Measurements from ENCODE around the gene FTO. TPM values are rescaled to one million over a fixed set of nuclear protein-coding genes. Genes with fewer than 3 reads are reported as not detected.

Gene FTO
- total and polyA plus RNA-seq, 2 of the 8 experiments (the other 6 are each of a cell fraction or from before 2014, with no cell fraction given), result 34.5 to 59.8 TPM

DNA sequence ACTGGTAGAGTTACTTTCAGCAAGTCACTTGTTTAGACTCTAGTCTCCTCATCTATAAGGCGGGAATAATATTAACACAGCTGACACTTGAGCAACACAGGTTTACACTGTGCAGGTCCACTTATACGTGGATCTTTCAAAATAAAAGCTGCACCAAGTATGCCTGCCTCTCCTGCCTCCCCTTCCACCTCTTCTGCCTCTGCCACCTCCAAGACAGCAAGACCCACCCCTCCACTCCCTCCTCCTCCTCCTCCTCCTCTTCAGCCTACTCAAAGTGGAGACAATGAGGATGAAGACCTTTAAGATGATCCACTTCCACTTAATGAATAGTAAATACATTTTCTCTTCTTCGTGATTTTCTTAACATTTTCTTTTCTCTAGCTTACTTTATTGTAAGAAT, 285.6 kb downstream of the FTO start:
- Histone ChIP-seq H2BK15ac (ENCODE audit: low read length) (no peak overlapping the region), H3K4me1 (replicated peaks in 1 of 4; ENCODE audit: control insufficient read depth in 3 of 4, insufficient read depth in 4 of 4, low read length in 3 of 4) (peaks cover 0 to 15% (median 4%) of the 10 kb centered on the region in 4 experiments; a peak in 3 of 7 replicates), H3K79me2 (ENCODE audit: control insufficient read depth in 1 of 2, insufficient read depth in 2 of 2, low read length in 2 of 2) (no peaks in the 10 kb centered on the region), H3K4me3 (ENCODE audit: extremely low read depth in 1 of 4, insufficient read depth in 2 of 4, low read depth in 3 of 4, low read length in 4 of 4) (no peak overlapping the region), H4K8ac (ENCODE audit: extremely low read depth, insufficient read depth, low read length) (no peak overlapping the region), H2AK5ac (ENCODE audit: low read depth, low read length) (no peak overlapping the region), H2BK12ac (ENCODE audit: low read depth, low read length) (no peak overlapping the region), H2BK120ac (replicated peaks; ENCODE audit: low read depth, low read length) (no peak overlapping the region), H3K23ac (ENCODE audit: insufficient read length) (no peak overlapping the region), H3K27me3 (replicated peaks in 1 of 4; ENCODE audit: control insufficient read depth in 3 of 4, extremely low read depth in 1 of 4, insufficient read depth in 3 of 4, low read length in 3 of 4) (no peaks in the 10 kb centered on the region), H4K91ac (replicated peaks; ENCODE audit: insufficient read length, low read length) (no peak overlapping the region), H2BK20ac (ENCODE audit: low read length) (no peak overlapping the region), H3K18ac (ENCODE audit: extremely low read depth, low read length) (no peak overlapping the region), H3K79me1 (ENCODE audit: low read depth, low read length) (no peaks in the 10 kb centered on the region), H3K4ac (replicated peaks; ENCODE audit: insufficient read length, low read depth, low read length) (no peak overlapping the region), H4K5ac (ENCODE audit: insufficient read length, low read depth, low read length) (no peak overlapping the region), H3K4me2 (ENCODE audit: insufficient read depth in 1 of 2, low read depth in 2 of 2, low read length in 2 of 2) (no peak overlapping the region), H2AFZ (ENCODE audit: low read length) (no peak overlapping the region), H3K9ac (replicated peaks in 1 of 4; ENCODE audit: extremely low read depth in 1 of 4, low read depth in 3 of 4, low read length in 3 of 4) (no peak overlapping the region), H2BK5ac (ENCODE audit: low read depth, low read length) (no peak overlapping the region), H4K20me1 (replicated peaks in 1 of 2; ENCODE audit: control insufficient read depth in 1 of 2, insufficient read depth in 2 of 2, low read length in 2 of 2) (no peaks in the 10 kb centered on the region), H3K23me2 (ENCODE audit: low read depth, low read length) (no peaks in the 10 kb centered on the region), H3K56ac (replicated peaks; ENCODE audit: insufficient read length, low read depth, low read length) (no peak overlapping the region), H3K9me3 (ENCODE audit: insufficient read depth in 2 of 2, low read depth in 1 of 2, low read length in 1 of 2) (no peaks in the 10 kb centered on the region), H3K36me3 (ENCODE audit: control insufficient read depth in 2 of 4, insufficient read depth in 4 of 4, low read length in 3 of 4) (no peaks in the 10 kb centered on the region), H3K27ac (ENCODE audit: low read depth, low read length) (no peak overlapping the region), H3K14ac (ENCODE audit: insufficient read length) (no peak overlapping the region)
- DNase-seq (ENCODE audit: low read depth in 1 of 2, low spot score in 2 of 2) (no peak), FAIRE-seq (no peak)
- WGBS, 2 experiments (ENCODE audit: extremely low coverage in 1 of 2, insufficient coverage in 1 of 2, insufficient read length in 1 of 2, insufficient replicate concordance in 2 of 2, low coverage in 1 of 2, low lambda C conversion rate in 2 of 2, missing lambda C conversion rate in 1 of 2), result 88% methylated on average over 3 of the region's 3 CpGs; no CpG with 5 or more reads in 1 of the 2 experiments
- ChIA-PET POLR2A (ENCODE audit: partially characterized antibody) (no interaction called here), CTCF (ENCODE audit: partially characterized antibody) (interaction anchor here (1.2 to 1.3 kb wide), 2 partner anchors 12 kb away, joined by 3 to 4 read pairs; no protein-coding TSS in a partner anchor)
- TF ChIP-seq YY1 (IDR thresholded peaks at IDR 0.05; ENCODE audit: low read depth, low read length) (no peak), ZNF274 (IDR thresholded peaks at IDR 0.05; ENCODE audit: borderline replicate concordance, extremely low read depth, low read length) (no peak), SP1 (IDR thresholded peaks at IDR 0.05; ENCODE audit: low read depth, low read length) (no peak), FOSL1 (IDR thresholded peaks at IDR 0.05; ENCODE audit: insufficient read depth, low read depth, low read length) (no peak), CHD2 (IDR thresholded peaks at IDR 0.05; ENCODE audit: low read length) (no peak), TCF12 (IDR thresholded peaks at IDR 0.05; ENCODE audit: low read depth, low read length) (no peak), POLR2AphosphoS5 (IDR thresholded peaks at IDR 0.05; ENCODE audit: low read depth, low read length) (no peak), SRF (IDR thresholded peaks at IDR 0.05; ENCODE audit: low read depth, low read length) (no peak), HDAC6 (IDR thresholded peaks at IDR 0.05; ENCODE audit: low read depth, low read length) (no peak), POU5F1 (IDR thresholded peaks at IDR 0.05; ENCODE audit: low read depth, low read length) (no peak), KDM4A (IDR thresholded peaks at IDR 0.05; ENCODE audit: low read depth, low read length, severe bottlenecking) (no peak), SP2 (IDR thresholded peaks at IDR 0.05; ENCODE audit: low read length) (no peak), NANOG (IDR thresholded peaks at IDR 0.05; ENCODE audit: insufficient read depth, low read depth, low read length, poor library complexity, severe bottlenecking) (no peak)
- TF ChIP-seq, protein P1, sequence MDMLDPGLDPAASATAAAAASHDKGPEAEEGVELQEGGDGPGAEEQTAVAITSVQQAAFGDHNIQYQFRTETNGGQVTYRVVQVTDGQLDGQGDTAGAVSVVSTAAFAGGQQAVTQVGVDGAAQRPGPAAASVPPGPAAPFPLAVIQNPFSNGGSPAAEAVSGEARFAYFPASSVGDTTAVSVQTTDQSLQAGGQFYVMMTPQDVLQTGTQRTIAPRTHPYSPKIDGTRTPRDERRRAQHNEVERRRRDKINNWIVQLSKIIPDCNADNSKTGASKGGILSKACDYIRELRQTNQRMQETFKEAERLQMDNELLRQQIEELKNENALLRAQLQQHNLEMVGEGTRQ (IDR thresholded peaks at IDR 0.05; ENCODE audit: low read length), result no peak
- TF ChIP-seq, protein P2, sequence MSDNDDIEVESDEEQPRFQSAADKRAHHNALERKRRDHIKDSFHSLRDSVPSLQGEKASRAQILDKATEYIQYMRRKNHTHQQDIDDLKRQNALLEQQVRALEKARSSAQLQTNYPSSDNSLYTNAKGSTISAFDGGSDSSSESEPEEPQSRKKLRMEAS (IDR thresholded peaks at IDR 0.05), result no peak

Measured in H1 (cell line).